Stimulated activated CD8-positive, alpha-beta memory T cell treated with anti-CD3 and anti-CD28 coated beads, Interleukin-15, amount 100 ng/mL, for 24 hours (primary cell): ENCODE results near the gene NPR1.
"Not testable (repeated sequence)": the region's sequence is repeated elsewhere in the genome, so short reads cannot be mapped to it uniquely, and the experiment has no call there.

Experiments used
- DNase-seq: peaks from one replicate; pipeline ENCODE4 v3.0.0-alpha.2; 2020; ENCODE audit warnings: low read depth

The NPR1 gene

DNA sequence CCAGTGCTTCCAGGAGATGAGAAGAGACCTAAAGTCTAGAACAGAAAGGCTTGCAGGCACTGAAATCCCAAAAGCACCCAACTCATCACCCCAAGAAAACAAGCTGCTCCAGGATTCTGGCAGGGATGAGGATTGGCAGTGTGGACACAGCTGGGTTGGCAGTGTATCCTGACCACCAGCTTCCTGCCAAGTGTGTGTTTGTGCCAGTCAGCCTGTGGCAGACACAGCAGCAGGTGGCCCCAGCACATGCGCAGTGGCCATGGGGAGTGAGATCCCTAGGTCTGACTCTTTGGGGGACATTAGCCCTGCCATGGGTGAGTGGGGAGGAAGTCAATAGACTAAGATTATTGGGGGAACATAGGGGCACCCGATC, 28.6 kb upstream of the NPR1 start:
- no peak for DNase-seq

DNA sequence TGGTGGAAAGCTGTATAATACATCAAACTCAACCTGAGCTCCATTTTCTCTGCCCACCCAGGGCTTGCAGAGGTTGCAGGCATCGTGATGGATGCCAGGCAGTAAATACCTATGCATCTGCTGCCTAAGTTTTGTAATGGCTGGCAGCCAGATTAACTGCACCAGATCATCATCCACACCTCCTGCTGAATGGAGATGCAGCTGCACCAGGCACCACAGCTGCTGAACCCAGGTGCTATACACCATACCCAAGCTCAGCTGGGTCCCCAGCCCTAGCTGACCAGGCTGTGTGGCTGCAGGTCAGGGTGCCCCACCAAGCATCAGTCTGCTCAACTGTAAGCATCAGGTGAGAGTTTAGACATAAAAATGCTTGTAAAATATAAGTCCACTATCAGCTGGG, 26.7 kb upstream of the NPR1 start:
- no peak for DNase-seq

DNA sequence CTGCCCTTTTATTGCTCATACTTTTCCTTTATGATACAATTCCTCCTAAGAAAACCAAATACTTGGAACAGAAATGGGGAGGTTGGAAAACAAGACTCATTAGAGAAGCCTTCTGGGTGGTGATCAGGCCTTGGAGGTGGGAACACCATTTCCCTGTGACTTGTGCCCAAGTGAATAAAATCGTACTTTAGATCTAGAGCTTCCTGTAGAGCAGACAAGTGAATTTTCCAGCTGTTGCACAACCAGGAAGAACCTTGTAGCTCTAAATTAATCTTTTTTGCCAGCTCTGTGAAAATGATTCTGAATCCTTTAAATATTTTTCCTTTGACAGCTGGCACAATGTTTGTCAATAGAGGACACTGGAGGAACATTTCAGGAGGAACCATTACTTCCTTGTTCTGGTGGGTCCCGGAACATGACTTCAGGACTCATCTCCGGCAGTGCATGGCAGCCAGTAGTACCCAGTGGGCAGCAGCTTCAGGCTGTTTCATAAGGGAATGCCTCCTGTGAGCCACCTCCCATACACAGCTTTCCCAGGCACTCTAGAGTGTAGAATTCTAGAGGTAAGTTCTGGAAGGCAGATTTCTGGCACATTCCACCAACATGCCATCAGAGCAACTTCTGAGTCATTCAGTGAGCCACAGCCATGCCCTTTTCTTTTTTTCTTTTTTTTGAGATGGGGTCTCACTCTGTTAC, 25.5 kb upstream of the NPR1 start:
- DNase-seq: no peak

DNA sequence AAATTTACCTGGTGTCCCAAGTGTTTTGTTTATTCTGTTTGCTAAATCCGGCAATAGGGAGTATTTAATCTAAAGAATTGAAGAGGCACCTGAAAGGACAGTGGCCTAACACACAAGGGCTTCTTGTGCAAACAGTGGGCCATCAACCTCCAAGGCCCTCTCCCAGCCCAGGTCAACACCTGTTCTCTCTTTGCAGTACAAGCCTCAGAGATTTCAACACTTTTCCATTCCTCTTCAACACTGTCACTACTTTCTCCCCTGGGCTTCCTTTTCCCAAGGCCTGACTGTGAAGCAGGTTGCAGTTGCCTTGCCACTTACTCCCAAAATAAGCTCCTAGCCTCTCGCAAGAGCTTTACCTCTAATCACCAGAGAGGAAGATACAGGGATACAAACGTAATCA, 23.2 kb upstream of the NPR1 start:
- DNase-seq: no peak

DNA sequence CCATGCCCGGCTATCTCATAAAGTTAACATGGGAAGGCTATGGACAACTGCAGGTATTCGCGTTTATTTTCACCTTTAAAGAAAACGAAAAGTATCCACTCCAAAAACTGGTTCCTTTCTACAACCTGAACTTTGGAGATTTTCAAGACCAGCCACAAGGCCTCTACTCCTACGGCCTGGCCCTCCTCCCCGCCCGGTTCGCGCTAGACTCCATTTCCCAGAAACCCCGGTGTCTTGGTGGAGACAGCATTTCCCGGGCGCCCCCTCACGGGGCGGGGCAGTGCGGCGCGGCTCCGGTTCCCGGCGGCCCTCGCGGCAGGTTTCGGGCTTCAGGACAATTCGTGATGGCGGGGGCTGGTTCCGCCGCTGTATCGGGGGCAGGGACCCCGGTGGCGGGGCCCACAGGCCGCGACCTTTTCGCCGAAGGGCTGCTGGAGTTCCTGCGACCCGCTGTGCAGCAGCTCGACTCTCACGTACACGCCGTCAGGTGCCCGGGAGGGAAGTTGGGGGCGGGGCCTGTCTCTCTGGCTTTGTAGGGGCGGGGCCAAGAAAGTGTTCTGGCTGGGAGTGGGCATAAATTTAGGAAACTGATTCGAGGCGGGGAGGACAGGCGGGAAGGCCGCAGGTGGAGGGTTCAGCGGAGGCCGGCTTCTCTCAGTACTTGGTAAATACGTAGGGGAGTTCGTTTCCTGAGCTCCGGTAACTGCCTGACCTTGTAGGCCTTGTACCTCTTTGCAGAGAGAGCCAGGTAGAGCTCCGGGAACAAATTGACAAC, 19.9 kb upstream of the NPR1 start, which contains the start of gene SNAPIN:
TSS of gene SNAPIN (plus strand) at position 304 of the 775 bp plus-strand sequence. CDS start at position 345, 41 bp downstream.
- DNase-seq: peak; percentile 78

- DNase-seq: no peak
Observed at GRCh38 chr1:153659175-153659534, 19.3 kb upstream of the NPR1 start.

DNA sequence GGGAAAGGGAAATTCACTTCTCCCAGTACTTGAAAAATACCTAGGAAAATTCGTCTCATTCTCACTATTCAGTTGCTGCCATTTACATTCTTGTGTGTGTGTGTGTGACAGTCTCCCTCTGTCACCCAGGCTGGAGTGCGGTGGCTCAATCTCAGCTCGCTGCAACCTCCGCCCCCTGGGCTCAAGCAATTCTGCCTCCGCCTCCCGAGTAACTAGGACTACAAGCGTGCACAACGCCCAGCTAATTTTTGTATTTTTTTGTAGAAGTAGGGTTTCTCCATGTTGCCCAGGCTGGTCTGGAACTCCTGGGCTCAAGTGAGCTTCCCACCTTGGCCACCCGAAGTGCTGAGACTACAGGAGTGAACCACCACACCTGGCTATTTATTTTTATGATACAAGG, 18.8 kb upstream of the NPR1 start:
- DNase-seq: no peak

GRCh38 chr1:153661111-153661708, 17.3 kb upstream of the NPR1 start:
- DNase-seq: no peak

- DNase-seq: no peak
Observed at GRCh38 chr1:153662269-153662668, 16.2 kb upstream of the NPR1 start.

DNA sequence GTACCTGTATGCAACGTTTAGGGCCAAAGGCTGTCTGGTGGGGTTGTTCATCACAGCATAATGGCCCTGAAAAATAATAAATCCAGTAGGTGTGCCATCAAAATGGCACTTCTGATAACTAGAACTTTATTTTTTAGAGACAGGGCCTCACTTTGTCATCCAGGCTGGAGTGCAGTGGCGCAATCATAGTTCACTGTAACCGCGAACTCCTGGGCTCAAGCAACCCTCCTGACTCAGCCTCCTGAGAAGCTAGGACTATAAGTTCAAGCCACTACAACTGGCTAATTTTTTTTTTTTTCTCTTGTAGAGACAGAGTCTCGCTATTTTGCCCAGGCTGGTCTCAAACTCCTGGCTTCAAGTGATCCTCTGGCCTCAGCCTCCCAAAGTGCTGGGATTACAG, 15.3 kb upstream of the NPR1 start:
- no peak for DNase-seq

DNA sequence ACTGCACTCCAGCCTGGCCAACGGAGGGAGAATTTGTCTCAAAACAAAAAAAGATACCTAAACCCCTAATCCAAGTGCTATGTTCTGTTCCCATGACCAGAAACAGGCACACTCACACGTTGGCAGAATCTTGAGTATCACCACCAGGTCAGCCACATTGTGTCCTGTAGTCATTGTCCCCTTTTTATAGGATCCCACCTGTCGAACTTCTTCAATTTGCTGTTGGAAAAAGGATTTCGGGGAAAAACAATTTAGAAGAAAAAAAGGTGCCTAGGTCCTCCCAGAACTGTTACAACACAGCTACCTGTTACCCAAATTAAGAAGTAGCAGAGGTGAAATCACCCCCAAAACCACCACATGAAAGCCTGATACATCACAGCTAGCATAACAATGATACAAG, 11.0 kb upstream of the NPR1 start:
- no peak for DNase-seq

- not testable (repeated sequence) for DNase-seq
Observed at GRCh38 chr1:153668672-153669071, 9.8 kb upstream of the NPR1 start.

DNA sequence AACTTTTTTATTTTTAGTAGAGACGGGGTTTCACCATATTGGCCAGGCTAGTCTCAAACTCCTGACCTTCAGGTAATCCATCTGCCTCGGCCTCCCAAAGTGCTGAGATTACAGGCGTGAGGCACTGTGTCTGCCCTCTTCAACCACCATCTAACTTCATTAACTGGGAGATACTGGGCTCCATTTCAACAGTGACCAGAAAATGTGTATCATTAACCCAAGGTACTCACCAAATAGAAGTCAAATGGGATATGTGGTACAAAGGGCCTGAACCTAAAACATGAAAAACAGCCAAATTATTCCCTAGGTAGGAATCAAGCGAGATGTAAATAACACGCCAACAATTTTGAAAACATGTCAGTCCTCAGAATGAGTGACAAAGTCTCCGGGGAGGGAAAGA, 8.9 kb upstream of the NPR1 start:
- no peak for DNase-seq

- no peak for DNase-seq
Observed at GRCh38 chr1:153670257-153670858, 8.1 kb upstream of the NPR1 start.

- peak; percentile 80 for DNase-seq
Observed at GRCh38 chr1:153670859-153671627, 7.4 kb upstream of the NPR1 start, which contains the start of gene ILF2. Gene ILF2, minus strand, starts transcription at chr1:153670993. Its CDS starts 71 bp downstream, at chr1:153670922.

GRCh38 chr1:153671628-153672353, 6.7 kb upstream of the NPR1 start:
- not testable (repeated sequence) for DNase-seq

DNA sequence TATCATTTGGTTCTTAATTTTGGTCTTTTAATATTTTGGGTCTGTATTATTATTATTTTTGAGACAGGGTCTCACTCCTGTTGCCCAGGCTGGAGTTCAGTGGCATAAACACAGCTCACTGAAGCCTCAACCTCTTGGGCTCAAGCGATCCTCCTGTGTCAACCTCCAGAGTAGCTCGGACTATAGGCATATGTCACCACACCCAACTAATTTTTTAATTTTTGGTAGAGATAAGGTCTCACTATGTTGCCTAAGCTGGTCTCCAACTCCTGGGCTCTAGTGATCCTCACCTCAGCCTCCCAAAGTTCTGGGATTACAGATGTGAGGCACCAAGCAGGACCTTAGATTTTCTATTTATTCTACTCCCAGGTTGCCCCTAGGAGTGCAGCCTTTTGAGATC, 5.0 kb upstream of the NPR1 start:
- no peak for DNase-seq

- DNase-seq: no peak
Observed at GRCh38 chr1:153677718-153678518, 570 bp upstream of the NPR1 start.

- DNase-seq: no peak
Observed at GRCh38 chr1:153679337-153680119, 1.0 kb downstream of the NPR1 start.

DNA sequence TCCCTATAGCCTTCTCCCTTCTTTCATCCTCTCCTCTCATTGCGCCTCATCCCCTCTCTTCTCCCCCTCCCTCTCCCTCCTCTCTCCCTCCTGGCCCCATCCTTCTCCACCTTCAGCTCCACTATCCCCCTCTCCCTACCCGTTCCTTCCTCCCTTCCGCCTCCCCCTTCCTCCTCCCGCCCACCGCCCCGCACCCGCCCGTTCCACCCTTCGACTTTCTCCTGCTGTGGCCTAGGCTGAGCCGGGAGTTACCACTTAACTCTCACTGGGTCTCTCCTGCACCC, 1.6 kb downstream of the NPR1 start:
- DNase-seq: no peak
